HG02981 (cell line): ENCODE results near the gene COX5A.
A peak's percentile ranks its signal among the peaks of the same experiment; 100 is the strongest.
"Not testable (repeated sequence)": the region's sequence is repeated elsewhere in the genome, so short reads cannot be mapped to it uniquely, and the experiment has no call there.

Experiments
- ATAC-seq: cut with Tn5 transposase; IDR thresholded peaks from one replicate; pipeline ENCODE4 v1.9.1; 2021; ENCODE audit warnings: mild to moderate bottlenecking, moderate library complexity; ENCODE audit not compliant: unreplicated experiment

Gene COX5A

DNA sequence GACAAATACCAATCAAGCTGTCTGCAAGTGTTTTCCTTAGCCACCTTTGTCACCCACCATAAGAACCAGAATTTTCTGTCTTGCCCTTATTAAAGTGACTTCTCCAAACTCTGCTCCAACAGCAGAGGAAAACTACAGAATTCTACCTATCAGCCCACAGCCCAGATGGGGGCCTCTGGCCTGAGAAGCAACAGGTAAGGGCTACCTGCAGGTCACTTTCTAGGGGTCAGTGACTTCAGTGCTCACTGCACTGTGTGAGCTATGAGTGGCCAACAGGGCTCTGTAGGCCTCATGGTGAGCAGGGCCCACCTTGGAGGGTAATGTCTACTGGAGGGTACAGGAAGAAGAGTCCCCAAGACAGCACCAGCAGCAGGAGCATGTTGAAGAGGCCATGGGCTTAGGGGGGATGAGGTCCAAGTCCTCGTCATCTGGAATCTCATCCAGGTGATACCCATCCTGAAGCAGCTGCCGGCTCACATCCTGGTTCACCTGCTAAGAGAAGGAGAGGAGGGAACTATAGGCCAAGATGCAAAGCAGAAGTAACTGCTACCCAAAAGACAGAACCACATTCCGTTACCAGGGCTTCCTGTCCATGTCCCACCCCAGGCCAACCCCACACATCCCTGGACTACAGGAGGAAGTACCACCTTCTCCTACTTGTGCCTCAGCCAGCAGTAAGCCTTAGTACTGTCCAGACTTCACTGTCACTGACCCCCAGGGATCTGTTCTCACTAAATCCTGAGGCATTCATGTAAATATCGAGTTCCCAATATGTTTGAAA, 35.4 kb downstream of the COX5A start:
- no peak for ATAC-seq

DNA sequence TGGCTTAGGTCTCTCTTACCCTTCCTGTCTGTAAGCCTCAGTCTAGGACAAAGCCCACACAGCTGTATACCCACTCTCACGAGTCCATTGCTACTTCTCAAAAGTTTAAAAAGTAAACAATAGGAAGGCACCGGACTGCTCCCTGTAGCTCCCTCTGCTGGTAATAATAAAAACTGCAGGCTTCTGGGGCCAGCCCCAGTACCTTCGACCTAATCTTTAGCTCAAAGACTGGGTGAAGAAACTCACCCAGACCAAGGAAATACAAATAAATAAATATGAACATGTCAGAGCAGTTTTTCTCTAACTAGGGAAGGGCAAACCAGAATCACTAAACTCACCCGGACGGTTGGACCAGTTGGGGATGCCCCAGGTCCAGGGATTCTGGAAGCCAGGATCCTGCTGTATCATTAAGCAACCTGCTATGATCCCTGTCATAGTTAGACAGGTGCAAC, 36.2 kb downstream of the COX5A start:
- no peak for ATAC-seq

DNA sequence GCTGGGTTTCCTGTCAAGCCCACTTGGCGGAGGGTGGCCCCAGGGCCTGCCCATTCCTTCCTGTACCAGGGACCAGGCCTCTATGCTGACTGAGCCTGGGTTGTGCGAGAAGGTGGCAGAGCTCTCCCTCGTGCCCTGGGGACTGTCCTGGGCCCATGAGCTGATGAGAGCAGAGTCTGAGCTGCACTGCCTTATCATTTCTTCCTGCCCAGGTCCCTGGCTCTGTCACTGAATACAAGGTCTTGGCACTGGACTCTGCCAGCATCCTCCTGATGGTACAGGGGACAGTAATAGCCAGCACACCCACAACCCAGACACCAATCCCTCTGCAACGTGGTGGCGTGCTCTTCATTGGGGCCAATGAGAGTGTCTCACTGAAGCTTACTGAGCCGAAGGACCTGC, 40.6 kb downstream of the COX5A start:
- ATAC-seq: no peak

DNA sequence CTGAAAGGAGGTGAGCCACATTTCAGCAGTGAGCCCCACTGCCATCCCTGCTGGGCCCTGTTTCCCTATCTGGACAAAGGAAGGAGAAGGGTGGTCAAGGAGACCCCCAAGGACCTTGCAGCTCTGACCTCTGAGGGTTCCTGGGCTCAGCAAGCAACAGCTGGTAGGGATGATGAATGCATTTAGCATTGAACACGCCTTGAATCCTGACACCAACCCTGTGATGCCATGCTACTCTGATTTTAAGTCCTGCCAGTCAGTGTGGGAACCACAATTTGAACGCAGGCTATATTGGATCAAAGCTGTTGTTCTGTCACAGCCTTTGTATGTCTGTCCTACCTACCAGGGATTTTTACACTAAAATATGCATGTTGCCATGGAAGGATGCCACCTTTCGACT, 41.6 kb downstream of the COX5A start:
- no peak for ATAC-seq

DNA sequence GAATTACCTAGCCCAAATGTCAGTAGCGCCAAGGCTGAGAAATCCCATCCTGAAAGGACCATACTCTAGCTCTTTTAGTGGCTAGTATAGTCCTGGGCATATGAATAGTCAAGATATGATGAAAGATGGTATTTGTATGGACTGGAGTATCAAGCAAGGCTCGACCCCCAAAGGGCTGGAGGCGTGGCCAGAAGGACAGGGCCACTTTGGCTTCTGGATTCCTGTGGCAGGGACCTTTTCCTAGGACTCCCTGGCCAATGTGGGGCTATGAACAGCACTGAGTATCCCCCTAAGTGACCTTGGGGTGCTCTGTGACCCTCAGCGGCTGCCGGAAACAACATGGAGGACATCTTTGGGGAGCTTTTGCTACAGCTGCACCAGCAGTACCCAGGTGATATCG, 42.0 kb downstream of the COX5A start:
- ATAC-seq: no peak

DNA sequence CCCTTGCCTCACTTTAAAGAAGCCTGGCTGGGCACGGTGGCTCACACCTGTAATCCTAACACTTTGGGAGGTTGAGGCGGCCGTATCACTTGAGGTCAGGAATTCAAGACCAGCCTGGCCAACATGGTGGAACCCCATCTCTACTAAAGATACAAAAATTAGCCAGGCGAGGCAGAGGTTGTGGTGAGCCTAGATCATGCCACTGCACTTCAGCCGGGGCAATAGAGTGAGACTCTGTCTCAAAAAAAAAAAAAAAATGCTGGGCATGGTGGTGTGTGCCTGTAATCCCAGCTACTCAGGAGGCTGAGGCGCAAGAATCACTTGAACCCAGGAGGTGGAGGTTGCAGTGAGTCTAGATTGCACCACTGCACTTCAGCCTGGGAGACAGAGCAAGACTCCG, 43.5 kb downstream of the COX5A start:
- not testable (repeated sequence) for ATAC-seq

DNA sequence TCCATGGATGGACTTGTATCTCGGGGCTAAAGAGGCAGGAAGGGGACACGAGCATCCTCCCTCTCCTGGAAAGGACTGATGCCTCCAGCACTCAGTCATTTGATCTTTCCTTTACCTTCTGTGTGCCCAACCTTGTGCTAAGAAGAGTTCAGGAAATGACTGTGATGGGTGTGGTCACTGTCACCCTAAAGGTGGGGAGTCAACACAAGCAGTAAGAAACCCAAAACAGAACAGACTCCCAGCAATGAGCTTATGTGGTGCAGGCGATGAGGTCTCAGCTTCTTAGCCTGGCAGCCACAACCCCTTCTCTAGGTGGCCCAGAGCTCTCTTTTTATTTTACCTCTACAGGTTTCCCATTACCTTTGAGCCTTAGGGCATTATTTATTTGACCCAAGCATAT, 44.2 kb downstream of the COX5A start:
- ATAC-seq: no peak

DNA sequence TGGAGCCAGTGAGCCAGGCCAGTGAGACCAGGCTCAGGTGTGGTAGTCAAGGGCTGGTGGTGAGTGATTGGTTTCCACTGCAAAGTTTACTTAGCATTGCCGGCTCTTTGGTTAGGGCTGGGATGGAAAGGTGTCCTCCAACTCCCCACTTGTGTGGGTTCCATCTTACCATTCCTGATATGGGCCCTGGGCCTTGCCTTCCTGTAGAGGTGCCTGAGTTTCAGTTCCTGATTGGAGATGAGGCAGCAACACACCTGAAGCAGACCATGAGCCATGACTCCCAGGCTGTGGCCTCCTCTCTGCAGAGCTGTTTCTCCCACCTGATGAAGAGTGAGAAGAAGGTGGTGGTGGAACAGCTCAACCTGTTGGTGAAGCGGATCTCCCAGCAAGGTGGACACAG, 44.9 kb downstream of the COX5A start:
- no peak for ATAC-seq

DNA sequence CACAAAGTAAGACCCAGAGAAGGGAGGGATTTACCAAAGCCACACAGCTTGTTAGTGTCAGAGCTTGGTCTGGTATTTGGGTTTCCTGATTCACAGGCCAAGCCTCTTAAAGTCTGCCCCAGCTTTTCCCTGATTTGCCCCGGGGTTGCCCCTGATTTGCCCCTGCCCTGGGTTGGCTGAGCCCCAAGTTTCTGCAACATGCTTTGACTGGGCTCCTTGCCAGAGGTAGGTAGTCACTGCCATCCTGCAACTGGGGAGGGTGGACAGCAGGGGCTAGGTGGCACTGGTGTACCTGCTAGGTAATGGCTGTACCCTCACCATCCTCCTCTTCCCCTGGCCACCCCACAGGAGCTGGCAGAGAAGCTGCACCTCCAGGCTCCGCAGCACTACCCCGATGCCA, 45.6 kb downstream of the COX5A start:
- ATAC-seq: no peak

DNA sequence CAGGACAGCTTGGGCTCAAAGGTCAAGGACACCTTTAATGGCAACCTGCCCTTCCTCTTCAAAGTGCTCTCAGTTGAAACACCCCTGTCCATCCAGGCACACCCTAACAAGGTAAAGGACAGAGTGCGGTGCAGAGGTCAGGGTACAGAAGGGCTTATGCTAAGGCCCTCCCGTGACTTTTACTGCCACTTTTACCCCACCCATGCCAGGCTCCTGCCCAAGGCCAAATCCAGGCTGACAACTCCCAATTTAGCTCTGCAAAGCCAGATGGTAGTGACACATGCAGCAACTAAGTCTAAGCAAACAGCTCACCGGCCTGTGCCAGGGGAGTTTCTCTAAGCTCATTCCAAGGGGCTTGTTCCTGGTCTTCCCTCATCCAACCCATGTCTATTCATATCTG, 46.4 kb downstream of the COX5A start:
- ATAC-seq: no peak

DNA sequence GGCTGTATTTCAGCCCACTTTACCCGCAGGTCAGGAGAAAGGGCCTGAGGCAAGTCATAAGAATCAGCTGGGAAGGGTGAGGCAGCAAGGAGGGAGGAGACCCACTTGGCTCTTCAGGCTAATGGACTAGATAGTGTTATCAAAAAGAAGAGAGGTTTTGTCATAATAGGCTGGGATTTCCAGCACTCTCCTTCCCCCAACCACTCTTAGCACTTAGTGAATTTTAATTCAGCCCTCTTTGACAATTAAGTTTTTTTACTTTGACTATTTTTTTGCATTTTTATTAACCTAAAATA, 47.3 kb downstream of the COX5A start:
- no peak for ATAC-seq

DNA sequence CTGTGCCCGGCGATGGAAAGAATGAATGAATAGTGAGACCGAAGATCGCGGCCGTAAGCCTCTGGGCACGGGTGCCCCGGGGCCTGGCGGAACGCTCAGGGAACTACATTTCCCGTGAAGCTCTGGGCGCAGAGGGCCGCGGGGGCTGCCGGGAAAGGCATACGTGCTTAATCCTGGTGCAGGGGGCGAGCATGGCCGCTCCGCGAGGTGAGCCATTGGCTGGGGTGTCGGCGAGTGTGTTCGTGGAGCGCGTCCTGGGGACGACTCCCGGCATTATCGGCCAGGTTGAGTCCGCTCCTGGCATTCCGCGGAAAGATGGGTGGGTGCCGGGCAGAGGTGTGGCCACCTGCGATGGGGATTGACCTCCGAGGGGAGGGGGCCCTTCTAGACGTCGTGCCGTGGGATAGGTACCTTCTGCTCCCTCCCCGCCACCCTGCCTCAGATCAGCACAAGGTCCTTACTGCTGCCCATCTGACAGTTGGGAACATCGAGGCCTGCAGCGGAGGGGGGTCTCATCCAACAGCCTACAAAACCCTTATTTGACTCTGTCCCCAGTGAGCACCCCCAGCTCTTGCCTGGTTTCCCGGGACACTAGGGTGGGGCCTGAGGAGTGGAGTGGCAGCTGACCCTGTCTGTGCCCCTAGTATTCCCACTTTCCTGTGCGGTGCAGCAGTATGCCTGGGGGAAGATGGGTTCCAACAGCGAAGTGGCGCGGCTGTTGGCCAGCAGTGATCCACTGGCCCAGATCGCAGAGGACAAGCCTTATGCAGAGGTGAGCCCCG, 47.8 kb downstream of the COX5A start, which contains the start of gene MPI:
Gene MPI (plus strand): TSS at position 160 of the 782 bp plus-strand sequence. CDS start 32 bp downstream, at position 192.
- peak; percentile 92 for ATAC-seq

DNA sequence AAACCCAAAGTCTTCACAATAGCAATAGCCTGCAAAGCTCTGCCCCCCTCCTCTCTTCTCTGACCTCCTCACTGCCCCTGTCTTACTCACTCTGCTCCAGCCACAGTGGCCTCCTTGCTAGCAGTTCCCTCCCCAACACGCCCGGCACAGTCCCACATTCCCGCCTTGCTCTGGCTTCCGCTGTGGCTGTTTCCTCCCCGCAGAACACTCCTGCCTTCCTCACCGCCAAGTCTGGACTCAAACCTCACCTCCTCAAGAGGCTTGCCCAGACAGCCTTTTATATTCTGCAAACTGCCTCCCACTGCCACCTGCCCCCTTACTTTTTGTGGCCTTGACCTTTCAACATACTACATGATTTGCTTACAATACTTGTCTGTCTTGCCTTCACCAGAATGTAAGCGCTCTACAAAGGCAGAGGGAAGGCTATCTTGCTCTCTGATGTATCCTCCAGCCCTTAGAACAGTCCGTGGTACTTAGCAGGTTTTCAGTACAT, 48.4 kb downstream of the COX5A start:
- peak; percentile 28 for ATAC-seq

DNA sequence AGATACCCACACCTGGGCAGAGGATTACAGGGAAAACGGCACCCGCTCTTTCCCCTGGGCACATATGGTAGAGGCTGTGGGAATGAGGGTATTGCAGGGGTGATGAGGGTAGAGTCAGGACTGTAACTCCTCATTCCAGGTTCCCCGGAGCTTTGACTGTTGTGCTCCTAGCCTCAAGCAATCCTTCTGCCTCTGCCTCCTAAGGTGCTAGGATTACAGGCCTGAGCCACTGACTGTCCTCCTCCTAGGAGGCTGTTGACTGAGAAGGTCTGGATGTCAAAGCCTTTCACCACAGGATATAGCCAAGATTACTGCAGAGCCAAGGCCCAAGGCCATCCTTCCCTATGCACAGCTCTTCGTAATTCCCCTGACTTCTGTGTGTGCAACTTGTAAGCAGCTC, 49.2 kb downstream of the COX5A start:
- ATAC-seq: no peak

DNA sequence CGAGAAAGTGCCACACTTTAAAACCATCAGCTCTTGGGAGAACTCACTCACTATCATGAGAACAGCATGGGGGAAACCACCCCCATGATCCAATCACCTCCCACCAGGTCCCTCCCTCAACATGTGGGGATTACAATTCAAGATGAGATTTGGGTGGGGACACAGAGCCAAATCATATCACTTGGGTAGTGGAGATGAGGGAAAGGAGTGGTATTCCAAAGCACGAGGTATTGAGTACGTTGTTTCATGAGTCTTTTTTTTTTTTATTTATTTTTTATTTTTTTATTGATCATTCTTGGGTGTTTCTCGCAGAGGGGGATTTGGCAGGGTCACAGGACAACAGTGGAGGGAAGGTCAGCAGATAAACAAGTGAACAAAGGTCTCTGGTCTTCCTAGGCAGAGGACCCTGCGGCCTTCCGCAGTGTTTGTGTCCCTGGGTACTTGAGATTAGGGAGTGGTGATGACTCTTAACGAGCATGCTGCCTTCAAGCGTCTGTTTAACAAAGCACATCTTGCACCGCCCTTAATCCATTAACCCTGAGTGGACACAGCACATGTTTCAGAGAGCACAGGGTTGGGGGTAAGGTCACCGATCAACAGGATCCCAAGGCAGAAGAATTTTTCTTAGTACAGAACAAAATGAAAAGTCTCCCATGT, 50.2 kb downstream of the COX5A start:
- not testable (repeated sequence) for ATAC-seq

DNA sequence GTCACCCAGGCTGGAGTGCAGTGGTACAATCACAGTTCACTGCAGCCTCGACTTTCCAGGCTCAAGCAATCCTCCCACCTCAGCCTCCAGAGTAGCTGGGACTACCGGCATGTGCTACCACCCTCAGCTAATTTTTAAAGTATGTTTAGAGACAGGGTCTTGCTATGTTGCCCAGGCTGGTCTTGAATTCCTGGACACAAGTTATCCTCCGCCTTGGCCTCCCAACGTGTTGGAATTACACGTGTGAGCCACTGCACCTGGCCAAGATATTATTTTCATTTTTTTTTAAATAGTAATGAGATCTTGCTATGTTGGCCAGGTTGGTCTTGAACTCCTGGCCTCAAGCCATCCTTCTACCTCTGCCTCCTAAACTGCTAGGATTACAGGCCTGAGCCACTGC, 52.4 kb downstream of the COX5A start:
- no peak for ATAC-seq

DNA sequence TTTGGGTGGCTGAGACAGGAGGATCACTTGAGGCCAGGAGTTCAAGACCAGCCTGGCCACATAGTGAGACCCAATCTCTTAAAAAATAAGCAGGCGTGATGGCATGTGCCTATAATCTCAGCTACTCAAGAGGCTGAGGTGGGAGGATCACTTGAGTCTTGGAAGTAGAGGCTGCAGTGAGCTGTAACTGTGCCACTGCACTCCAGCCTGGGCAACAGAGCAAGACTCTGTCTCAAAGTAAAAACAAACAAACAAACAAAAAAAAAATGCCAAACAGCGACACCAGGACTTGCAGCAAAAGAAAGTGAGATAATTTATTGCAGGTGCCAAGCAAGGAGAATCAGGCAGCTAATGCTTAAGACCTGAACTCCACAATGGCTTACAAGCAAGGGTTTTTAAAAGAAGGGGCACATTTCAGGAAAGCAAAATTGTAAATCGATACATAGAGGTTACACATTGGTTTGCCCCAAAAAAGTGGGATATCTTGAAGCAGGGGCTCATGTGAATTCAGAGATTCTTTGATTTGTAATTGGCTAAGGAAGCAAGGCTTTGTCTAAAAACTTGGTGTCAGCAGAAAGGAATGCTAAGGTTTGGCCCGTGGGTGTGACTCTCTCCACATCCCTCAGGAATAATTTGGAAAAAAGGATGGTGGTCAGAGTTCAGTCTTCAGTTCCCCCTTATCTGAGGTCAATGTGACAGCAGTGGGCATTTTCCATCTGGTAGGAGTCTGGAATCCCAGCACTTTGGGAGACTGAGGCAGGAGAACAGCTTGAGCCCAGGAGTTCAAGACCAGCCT, 53.2 kb downstream of the COX5A start:
- ATAC-seq: peak; percentile 10

DNA sequence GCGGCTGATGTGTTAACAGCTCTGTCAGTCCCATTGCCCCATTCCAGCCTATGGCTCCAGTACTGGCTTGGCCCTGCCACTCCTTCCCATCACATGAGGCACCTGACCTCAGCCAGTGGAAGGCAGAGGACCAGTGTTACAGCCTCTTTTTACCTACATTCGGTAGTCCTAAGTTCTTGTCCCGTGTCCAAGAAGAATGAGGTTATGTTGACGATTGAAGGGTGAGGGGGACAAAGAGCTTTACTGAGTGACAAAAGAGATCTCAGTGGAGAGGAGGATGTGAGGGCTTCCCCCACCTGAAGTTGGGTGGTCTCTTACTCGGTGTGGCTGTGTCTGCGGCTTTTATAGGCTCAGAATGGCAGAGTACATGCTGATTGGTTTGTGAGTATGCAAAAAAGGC, 55.3 kb downstream of the COX5A start:
- no peak for ATAC-seq

DNA sequence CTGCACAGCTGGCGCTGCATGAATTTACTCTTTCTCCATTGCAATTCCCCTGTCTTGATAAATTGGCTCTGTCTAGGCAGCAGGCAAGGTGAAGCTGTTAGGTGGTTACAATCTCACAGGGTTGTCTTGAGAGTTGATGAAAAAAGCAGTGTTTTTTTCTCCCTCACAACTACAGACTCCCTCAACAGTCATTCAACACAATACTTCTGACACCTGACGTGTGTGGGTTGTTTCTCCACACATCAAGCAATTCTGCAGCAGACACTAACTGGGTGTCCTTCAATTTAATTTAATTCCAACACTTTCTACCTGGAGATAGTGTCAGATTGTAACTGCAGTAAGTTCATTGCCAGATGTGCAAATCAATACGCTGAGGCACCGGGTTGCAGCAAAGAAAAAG, 59.6 kb downstream of the COX5A start:
- no peak for ATAC-seq

DNA sequence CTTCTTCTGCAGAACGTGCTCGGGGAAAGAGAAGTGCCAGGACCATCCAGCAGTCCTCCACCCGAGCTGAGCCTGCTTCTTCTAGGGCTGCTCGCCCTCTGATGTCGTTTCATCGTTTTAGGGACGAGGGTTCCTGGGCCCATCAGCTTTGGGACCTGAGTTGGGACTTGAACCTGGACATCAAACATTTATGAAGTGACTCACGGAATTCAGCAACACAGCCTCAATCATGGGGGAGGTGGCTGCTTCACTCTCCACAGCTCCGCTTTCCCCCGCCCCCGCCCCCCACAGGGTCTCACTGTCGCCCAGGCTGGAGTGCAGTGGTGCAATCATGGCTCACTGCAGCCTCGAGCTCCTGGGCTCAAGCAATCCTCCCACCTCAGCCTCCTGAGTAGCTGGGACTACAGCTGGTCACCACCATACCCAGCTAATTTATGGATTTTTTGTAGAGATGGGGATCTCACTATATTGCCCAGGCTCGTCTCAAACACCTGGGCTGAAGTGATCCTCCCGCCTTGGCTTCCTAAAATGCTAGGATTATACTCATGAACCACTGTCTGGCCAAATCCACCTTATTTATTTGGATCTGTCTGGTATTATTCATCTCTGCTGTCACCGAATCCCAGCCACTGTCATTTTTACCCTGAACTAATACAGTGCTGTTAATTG, 64.0 kb downstream of the COX5A start:
- peak; percentile 6 for ATAC-seq
